Body of pancreas (tissue), 4 donors: ENCODE data around the gene AHCYL2. TPM values are rescaled to one million over a fixed set of nuclear protein-coding genes. Genes with fewer than 3 reads are reported as not detected.
A peak's percentile ranks its signal among the peaks of the same experiment; 100 is the strongest.

ENCODE experiments used
- ATAC-seq: fragments of 150-250 bp; one replicate; pipeline ENCODE4 v1.9.1; 2016
- DNase-seq, 4 donors: peaks; one replicate each; pipeline ENCODE4 v3.0.0-alpha.2; 2019
- H3K27ac ChIP-seq, 4 donors: fragments of 200-600 bp; sonication (generic); 1 replicate in 3 of 4; 2 replicates in 1 of 4; pipeline versions ENCODE4 v1.5.1 to v1.6.1; 2016 to 2019; ENCODE audit warnings: mild to moderate bottlenecking in 1 of 4, mixed read lengths in 1 of 4, moderate library complexity in 1 of 4
- H3K27me3 ChIP-seq, 2 donors: fragments of 200-600 bp; sonication (generic); one replicate each; pipeline ENCODE4 v1.6.0; 2016; ENCODE audit warnings: mild to moderate bottlenecking in 1 of 2
- H3K36me3 ChIP-seq, 2 donors: fragments of 200-600 bp; sonication (generic); replicated peaks in 1 of 2; 2 replicates each; pipeline ENCODE4 v1.5.1; 2016; ENCODE audit warnings: low read depth in 2 of 2; ENCODE audit not compliant: insufficient read depth in 1 of 2
- H3K4me1 ChIP-seq: fragments of 200-600 bp; sonication (generic); one replicate; pipeline ENCODE4 v1.6.0; 2016
- H3K4me3 ChIP-seq, 2 donors: fragments of 200-600 bp; sonication (generic); 1 replicate in 1 of 2; 2 replicates in 1 of 2; pipeline ENCODE4 v1.5.1; 2016 to 2019
- H3K9me3 ChIP-seq, 3 donors: fragments of 200-600 bp; sonication (generic); 1 replicate in 2 of 3; 2 replicates in 1 of 3; pipeline ENCODE4 v1.5.1; 2016
- POLR2A ChIP-seq, 3 donors: fragments of 450-650 bp; IDR thresholded peaks; one replicate each; pipeline ENCODE4 v1.6.1; 2016; ENCODE audit warnings: antibody characterized with exemption in 3 of 3, mild to moderate bottlenecking in 2 of 3
- WGBS, 2 donors: methylation state at CpG; one replicate each; pipeline ENCODE4 v1.1.5; 2017; 5-methylcytosine and 5-hydroxymethylcytosine counted together
- intact Hi-C: fragments of 100-400 bp; cut with DNase I; formaldehyde crosslinking; loops from one replicate; pipeline ENCODE4 v1.15.1; 2023
- total RNA-seq, 2 donors: library from RNA; depleted of rRNA; stranded (reverse); fragments of >200 nt; gene quantifications; one replicate each; pipeline ENCODE4 v1.1.0, GENCODE V29; 2016
- TF ChIP-seq, protein P1 (sequence below), 7 experiments: fragments of 450-650 bp in 4 of 7; fragments of 200-600 bp in 3 of 7; sonication (generic) in 3 of 7; IDR thresholded peaks; one replicate each; pipeline ENCODE4 v1.5.1; 2016 to 2019; ENCODE audit warnings: antibody characterized with exemption in 7 of 7

Gene AHCYL2
- total RNA-seq, 2 donors from 2014 or later = 9.3 to 51.4 TPM

DNA sequence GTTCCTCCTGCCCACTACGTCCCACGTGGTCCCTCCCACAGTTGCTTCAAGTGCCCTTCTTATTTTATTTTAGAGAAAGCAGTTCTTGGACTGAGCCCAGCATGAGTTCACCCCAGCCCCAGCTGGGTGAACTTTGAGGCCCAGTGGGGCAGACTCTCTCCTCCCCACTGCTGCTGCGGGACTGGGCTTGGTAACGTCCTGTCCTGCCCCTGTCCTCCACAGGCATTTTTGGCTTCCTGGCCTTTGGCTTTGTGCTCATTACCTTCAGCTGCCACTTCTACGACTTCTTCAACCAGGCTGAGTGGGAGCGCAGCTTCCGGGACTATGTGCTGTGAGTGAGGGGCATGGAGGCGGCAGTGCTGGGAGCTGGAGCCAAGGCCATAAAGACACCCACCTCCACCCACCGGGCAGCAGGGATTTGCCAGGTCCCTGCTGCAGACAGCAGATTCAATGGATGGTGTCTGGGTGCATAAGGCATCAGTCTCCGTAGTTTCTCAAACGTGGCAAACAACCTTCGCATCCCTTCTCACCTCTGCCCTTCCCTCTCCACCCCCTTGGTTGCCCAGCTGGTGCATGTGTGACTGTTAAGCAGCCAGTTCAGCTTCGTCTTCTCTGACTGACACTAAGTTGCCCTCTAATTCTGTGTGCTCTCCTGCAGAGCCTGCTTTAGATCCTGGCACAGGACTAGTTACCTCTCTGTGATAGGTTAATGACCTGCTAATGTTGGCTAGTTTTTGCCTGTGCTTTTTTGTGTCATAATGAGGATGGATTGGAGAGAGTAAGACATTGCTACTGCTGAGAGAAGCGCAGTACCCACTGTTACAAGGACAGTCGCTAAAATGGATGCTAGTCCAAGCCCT is 15.5 kb upstream of the AHCYL2 start:
- DNase-seq = no peak
- H3K4me1 ChIP-seq = no peaks in the 10 kb centered on the region
- no peaks in the 10 kb centered on the region for H3K36me3 ChIP-seq
- no peaks in the 10 kb centered on the region for H3K27me3 ChIP-seq
- no peak overlapping the region for H3K27ac ChIP-seq
- H3K4me3 ChIP-seq = no peak overlapping the region
- no peak for ATAC-seq
- intact Hi-C loops = loop anchor here (5.0 kb wide), 1 partner anchor 47 kb away; no protein-coding TSS in a partner anchor
- no peak for TF ChIP-seq POLR2A (IDR thresholded peaks at IDR 0.05)
- TF ChIP-seq, protein P1, sequence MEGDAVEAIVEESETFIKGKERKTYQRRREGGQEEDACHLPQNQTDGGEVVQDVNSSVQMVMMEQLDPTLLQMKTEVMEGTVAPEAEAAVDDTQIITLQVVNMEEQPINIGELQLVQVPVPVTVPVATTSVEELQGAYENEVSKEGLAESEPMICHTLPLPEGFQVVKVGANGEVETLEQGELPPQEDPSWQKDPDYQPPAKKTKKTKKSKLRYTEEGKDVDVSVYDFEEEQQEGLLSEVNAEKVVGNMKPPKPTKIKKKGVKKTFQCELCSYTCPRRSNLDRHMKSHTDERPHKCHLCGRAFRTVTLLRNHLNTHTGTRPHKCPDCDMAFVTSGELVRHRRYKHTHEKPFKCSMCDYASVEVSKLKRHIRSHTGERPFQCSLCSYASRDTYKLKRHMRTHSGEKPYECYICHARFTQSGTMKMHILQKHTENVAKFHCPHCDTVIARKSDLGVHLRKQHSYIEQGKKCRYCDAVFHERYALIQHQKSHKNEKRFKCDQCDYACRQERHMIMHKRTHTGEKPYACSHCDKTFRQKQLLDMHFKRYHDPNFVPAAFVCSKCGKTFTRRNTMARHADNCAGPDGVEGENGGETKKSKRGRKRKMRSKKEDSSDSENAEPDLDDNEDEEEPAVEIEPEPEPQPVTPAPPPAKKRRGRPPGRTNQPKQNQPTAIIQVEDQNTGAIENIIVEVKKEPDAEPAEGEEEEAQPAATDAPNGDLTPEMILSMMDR (IDR thresholded peaks at IDR 0.05) = no peak
- 87 to 89% methylated on average over 15 of the region's 15 CpGs for WGBS, 2 donors
- no peaks in the 10 kb centered on the region for H3K9me3 ChIP-seq

DNA sequence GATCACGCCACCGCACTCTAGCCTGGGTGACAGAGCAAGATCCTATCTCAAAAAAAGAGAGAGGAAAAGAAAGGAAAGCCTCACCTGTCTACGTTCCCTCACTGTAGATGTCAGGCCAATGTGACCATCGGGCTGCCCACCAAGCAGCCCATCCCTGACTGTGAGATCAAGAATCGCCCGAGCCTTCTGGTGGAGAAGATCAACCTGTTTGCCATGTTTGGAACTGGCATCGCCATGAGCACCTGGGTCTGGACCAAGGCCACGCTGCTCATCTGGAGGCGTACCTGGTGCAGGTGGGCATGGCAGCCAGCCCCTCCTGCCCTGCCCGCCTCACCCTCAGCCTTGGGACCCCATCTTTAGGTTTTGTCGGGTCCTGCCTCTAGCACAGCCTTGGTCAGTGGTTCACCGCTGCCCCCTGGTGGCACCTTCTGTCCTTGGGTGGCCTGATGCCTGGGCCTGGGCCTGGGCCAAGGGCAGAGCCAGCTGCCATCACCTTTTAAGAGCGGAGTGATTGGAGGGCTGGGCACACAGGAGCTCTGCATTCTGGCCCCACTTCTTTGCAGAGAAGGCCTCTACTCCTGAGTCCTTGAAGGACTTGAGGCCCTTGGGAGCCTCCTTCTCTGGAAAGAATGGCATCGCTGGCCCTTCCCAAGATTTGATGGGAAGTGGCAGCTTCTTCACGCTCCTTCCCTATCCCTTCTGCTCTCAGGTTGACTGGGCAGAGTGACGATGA is 14.4 kb upstream of the AHCYL2 start:
- TF ChIP-seq, protein P1 (IDR thresholded peaks at IDR 0.05) = peak; percentile 84 to 92 (median 88)
- TF ChIP-seq POLR2A (IDR thresholded peaks at IDR 0.05) = no peak
- Histone ChIP-seq H3K36me3 (no peaks in the 10 kb centered on the region), H3K27me3 (no peaks in the 10 kb centered on the region), H3K4me3 (no peak overlapping the region), H3K9me3 (no peaks in the 10 kb centered on the region), H3K4me1 (no peaks in the 10 kb centered on the region), H3K27ac (no peak overlapping the region)
- 60 to 68% methylated on average over 10 to 16 of the region's 16 CpGs for WGBS, 2 donors
- ATAC-seq (peak; percentile 88), DNase-seq (peak; percentile 81 to 91 (median 85))
- intact Hi-C loops = loop anchor here (10.0 kb wide), 1 partner anchor 254 kb away; no protein-coding TSS in a partner anchor

DNA sequence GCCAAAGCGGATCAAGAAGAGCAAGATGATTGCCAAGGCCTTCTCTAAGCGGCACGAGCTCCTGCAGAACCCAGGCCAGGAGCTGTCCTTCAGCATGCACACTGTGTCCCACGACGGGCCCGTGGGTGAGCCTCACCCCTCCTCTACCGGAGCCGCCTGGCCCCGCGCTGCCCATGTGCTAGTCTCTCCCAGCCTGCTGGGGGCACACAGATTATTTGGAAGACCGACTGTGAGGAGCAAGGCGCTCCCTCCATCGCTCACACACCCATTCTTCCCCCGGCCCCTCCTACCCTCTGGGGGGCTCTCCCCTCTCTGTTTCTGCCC is 13.9 kb upstream of the AHCYL2 start:
- Histone ChIP-seq H3K36me3 (no peaks in the 10 kb centered on the region), H3K27ac (no peak overlapping the region), H3K27me3 (no peaks in the 10 kb centered on the region), H3K9me3 (no peaks in the 10 kb centered on the region), H3K4me1 (no peaks in the 10 kb centered on the region), H3K4me3 (no peak overlapping the region)
- DNase-seq (no peak), ATAC-seq (no peak)
- 76 to 80% methylated on average over 8 to 13 of the region's 14 CpGs for WGBS, 2 donors
- TF ChIP-seq, protein P1 (IDR thresholded peaks at IDR 0.05) = no peak
- no peak for TF ChIP-seq POLR2A (IDR thresholded peaks at IDR 0.05)
- intact Hi-C loops = loop anchor here (10.0 kb wide), 1 partner anchor 254 kb away; no protein-coding TSS in a partner anchor

DNA sequence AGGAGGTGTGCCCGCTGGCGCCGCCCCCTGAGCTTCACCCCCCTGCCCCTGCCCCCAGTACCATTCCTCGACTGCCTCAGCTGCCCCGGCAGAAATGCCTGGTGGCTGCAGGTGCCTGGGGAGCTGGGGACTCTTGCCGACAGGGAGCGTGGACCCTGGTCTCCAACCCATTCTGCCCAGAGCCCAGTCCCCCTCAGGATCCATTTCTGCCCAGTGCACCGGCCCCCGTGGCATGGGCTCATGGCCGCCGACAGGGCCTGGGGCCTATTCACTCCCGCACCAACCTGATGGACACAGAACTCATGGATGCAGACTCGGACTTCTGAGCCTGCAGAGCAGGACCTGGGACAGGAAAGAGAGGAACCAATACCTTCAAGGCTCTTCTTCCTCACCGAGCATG is 12.7 kb upstream of the AHCYL2 start:
- TF ChIP-seq, protein P1 (IDR thresholded peaks at IDR 0.05) = no peak
- no peak for TF ChIP-seq POLR2A (IDR thresholded peaks at IDR 0.05)
- no peak for DNase-seq
- Histone ChIP-seq H3K9me3 (no peaks in the 10 kb centered on the region), H3K4me3 (no peak overlapping the region), H3K27me3 (no peaks in the 10 kb centered on the region), H3K27ac (no peak overlapping the region), H3K36me3 (no peaks in the 10 kb centered on the region), H3K4me1 (no peaks in the 10 kb centered on the region)
- intact Hi-C loops = loop anchor here (10.0 kb wide), 1 partner anchor 253 kb away; no protein-coding TSS in a partner anchor
- ATAC-seq = no peak
- 85 to 93% methylated on average over 11 to 14 of the region's 14 CpGs for WGBS, 2 donors
